Medulla oblongata (tissue), 1 donor: Measurements from ENCODE around the gene LMF1.

ENCODE experiments used
- DNase-seq: peaks from one replicate; pipeline ENCODE4 v3.0.0-alpha.2; 2015; ENCODE audit errors: extremely low spot score

LMF1 gene

DNA sequence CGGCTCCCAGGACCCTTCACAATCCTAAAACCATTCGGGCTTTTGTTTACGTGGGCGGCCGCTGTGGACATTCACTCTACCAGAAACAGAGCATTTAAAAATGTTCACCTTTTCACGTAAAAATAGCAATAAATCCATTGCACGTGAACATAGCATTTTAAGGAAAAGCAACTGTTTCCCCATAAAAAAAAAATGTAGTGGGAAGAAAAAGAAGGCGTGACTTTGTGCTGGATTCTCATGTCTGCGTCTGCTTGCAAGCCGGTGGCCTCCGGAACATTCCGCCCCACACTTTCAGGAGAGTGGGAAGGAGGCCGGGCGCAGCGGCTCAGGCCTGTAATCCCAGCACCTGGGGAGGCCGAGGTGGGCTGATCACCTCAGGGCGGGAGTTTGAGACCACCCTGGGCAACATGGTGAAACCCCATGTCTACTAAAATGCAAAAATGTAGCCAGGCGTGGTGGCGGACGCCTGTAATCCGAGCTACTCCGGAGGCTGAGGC is 156.8 kb downstream of the LMF1 start:
- DNase-seq, result no peak

DNA sequence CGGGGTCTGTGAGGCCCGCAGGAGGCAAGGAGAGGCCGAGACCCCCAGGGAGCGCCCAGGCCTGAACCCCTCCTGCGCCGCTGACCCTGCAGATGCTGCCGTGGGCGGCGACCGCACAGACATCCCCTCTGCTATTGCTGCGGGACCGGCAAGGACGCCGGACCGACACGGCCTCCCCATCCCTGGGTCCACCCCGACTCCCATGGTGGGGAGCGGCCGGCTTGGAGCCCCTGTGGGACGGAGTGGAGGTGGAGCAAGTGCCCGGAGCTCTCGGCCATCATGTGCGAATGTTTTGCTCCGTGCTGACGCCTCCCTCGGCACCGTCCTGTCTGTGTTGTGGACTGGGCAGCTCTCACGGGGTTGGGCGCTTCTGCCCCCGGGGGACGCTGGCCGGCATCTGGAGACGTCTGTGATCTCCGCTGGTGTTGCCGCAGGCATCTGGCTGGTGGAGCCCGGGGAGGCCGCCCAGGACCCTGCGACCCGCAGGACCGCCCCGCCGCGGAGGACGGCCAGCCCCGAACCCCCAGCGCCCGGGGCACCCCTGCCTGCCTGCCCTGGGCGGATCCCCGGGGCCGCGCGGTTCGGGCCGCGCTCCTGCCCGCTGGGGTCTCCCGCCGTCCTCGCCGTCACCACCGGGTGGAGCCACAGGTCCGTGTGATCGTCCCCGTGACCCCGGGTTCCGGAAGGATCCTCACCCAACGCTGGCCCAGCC is 157.4 kb downstream of the LMF1 start:
- peak; percentile 69 for DNase-seq

DNA sequence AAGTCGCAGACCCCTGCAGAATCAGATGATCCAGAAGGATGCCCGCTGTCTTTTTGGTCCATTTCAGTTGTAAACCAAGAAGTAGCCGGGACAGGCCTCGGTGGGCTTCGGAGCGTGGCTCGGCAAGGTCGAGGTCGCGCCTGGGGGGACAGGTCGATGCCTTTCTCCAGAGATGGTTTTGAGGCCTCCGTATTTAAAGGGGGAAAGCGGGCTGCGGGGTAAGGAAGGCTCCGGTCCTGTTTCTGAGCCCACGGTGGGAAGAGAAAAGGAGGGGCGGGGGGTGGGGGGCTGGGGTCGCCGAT is 162.7 kb downstream of the LMF1 start:
- no peak for DNase-seq

GRCh38 chr16:807347-808084 is 163.3 kb downstream of the LMF1 start:
- DNase-seq, result peak; percentile 91

DNA sequence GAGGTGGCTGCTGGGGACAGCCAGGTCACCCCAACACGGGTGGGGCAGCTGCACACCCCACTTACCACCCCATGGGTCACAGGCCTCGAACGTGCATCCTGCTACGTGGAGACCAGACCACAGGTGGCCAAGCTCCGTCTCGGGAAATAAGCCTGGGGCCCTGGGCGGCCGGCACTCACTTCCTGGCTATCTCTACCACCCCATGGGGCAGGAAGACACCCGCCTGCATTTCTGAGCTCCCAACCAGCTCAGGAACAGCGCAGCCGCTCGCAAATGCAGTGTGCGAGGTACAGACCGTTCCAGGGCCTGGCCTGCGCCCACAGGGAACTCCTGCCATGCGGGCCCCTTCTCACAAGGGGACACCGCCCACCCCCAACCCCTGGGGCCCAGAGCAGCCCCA is 165.3 kb downstream of the LMF1 start:
- no peak for DNase-seq

GRCh38 chr16:804193-805048 is 166.4 kb downstream of the LMF1 start:
- DNase-seq, result no peak

DNA sequence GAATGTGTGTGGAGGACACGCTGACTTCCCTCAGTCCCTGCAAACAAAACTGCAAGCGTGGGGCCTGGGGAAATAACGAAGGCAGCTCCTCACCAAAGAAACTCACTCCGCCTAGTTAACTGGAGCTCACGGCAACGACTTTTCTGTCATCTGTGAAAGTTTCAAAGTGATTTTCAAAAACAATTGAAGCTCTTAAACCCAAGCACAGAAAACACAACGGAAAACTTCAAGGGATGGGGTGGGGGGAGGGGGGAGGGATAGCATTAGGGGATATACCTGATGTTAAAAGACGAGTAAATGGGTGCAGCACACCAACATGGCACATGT is 167.1 kb downstream of the LMF1 start:
- no peak for DNase-seq
